ENCODE results near the gene FGFBP1.

- TF ChIP-seq CTCF (IDR thresholded peaks at IDR 0.05) (no peak), POLR2A (IDR thresholded peaks at IDR 0.05) (no peak)
These were observed 2.8 kb downstream of the FGFBP1 start for GRCh38 chr4:15935504-15936402.
